ENCODE data around the gene CHTF18. TPM values are rescaled to one million over a fixed set of nuclear protein-coding genes. Genes with fewer than 3 reads are reported as not detected.
"Not testable (repeated sequence)": the region's sequence is repeated elsewhere in the genome, so short reads cannot be mapped to it uniquely, and the experiment has no call there.

CHTF18 gene
- 34.1 TPM for polyA plus RNA-seq (2012; ENCODE audit: low read depth, missing spikeins)

DNA sequence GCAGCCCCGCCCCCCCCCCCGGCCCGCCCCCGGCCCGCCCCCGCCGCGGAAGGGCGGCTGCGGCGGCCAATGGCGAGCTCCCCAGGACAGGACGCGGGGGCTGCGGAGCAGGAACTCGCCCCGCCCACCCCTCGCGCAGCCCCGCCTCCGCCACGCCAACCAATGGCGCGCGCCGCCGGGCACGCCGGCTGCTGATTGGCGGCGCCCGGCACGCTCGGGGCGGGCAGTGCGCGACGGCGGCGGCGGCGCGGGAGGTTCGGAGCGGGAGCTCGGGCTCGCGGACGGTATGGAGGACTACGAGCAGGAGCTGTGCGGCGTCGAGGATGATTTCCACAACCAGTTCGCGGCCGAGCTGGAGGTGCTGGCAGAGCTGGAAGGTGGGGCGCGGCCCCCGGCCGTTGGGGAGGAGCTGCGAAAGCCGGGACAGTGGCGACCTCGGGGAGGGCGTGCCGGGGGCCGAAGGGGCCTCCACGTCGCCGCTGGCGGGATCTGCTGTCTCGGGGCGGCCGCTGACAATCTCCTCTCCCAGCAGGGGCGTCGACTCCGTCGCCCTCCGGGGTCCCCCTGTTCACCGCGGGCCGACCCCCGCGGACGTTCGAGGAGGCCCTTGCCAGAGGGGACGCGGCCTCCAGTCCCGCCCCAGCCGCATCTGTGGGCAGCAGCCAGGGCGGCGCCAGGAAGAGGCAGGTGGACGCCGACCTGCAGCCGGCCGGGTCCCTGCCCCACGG is at the start of gene CHTF18:
Gene CHTF18 (plus strand): TSS at position 222 of the 728 bp plus-strand sequence. CDS start 65 bp downstream, at position 287.
- peak; percentile 100 for DNase-seq (ENCODE audit: insufficient read length, low spot score)
- FAIRE-seq: peak; percentile 97
- TF ChIP-seq SPI1 (IDR thresholded peaks at IDR 0.05; ENCODE audit: low read depth, low read length) (no peak), PAX5 (IDR thresholded peaks at IDR 0.05; ENCODE audit: insufficient read depth, low read length, severe bottlenecking) (no peak), POLR2A (IDR thresholded peaks at IDR 0.05; ENCODE audit: low read depth, low read length) (no peak), POU2F2 (IDR thresholded peaks at IDR 0.05; ENCODE audit: low read depth, low read length) (no peak)

GRCh38 chr16:739560-740458 is 48.6 kb upstream of the CHTF18 start:
- FAIRE-seq: no peak

GRCh38 chr16:740459-740763 is 48.0 kb upstream of the CHTF18 start:
- FAIRE-seq (peak; percentile 28), DNase-seq (ENCODE audit: insufficient read length, low spot score) (no peak)
- TF ChIP-seq POLR2AphosphoS5 (IDR thresholded peaks at IDR 0.05; ENCODE audit: low read depth, low read length) (no peak), POU2F2 (IDR thresholded peaks at IDR 0.05; ENCODE audit: low read depth, low read length) (no peak), POLR2A (IDR thresholded peaks at IDR 0.05; ENCODE audit: low read depth, low read length) (no peak), TAF1 (IDR thresholded peaks at IDR 0.05; ENCODE audit: low read depth, low read length) (no peak), SPI1 (IDR thresholded peaks at IDR 0.05; ENCODE audit: low read depth, low read length) (no peak), PAX5 (IDR thresholded peaks at IDR 0.05; ENCODE audit: insufficient read depth, low read length, severe bottlenecking) (no peak)

More at GRCh38 chr16:739560-740458, 48.6 kb upstream of the CHTF18 start:
- DNase-seq (ENCODE audit: insufficient read length, low spot score): no peak
- no peak for TF ChIP-seq SPI1 (IDR thresholded peaks at IDR 0.05; ENCODE audit: low read depth, low read length)
- no peak for TF ChIP-seq PAX5 (IDR thresholded peaks at IDR 0.05; ENCODE audit: insufficient read depth, low read length, severe bottlenecking)
- TF ChIP-seq POU2F2 (IDR thresholded peaks at IDR 0.05; ENCODE audit: low read depth, low read length): no peak
- TF ChIP-seq POLR2AphosphoS5 (IDR thresholded peaks at IDR 0.05; ENCODE audit: low read depth, low read length): no peak
- TF ChIP-seq TAF1 (IDR thresholded peaks at IDR 0.05; ENCODE audit: low read depth, low read length): no peak
- TF ChIP-seq POLR2A (IDR thresholded peaks at IDR 0.05; ENCODE audit: low read depth, low read length): no peak

DNA sequence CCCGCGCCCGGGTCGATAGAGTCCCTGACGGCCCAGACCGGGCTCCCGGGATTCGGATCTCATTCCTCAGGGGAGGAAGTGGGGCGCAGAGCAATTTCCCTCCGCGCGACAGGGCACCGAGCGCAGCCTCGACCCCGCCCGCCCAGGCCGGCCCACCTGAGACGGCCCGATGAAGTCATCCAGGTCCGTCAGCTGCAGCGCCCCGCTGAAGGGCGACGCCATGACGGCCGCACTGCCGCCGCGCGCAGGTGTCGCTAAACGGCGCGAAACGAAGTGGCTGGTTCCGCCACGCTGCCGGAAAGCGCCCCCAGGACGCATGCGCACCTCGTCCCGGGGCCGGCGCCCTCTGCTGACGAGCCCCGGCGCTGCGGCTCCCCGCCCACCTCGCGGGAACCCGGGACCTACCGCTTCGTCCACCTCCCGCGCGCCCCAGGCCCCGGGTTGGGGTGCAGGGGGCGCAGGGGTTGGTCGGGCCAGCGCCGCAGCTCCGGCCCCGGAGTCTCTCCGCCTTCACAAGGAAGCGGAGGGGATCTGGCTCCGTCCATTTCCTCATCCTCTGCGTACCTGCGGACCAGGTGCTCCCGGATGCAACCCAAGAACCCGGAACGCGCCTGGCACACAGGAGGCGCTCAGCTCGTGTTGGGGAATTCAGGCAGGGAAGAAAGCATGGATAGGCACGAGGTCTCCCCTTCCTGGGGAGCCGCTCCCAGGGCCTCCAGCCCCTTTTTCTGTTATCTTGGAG is 47.5 kb upstream of the CHTF18 start, which contains the start of gene CIAO3:
Gene CIAO3 (minus strand): TSS at position 234 of the 742 bp plus-strand sequence. CDS start 12 bp downstream, at position 222.
- TF ChIP-seq SPI1 (IDR thresholded peaks at IDR 0.05; ENCODE audit: low read depth, low read length) (no peak), POLR2A (IDR thresholded peaks at IDR 0.05; ENCODE audit: low read depth, low read length) (peak; percentile 66), POU2F2 (IDR thresholded peaks at IDR 0.05; ENCODE audit: low read depth, low read length) (no peak), POLR2AphosphoS5 (IDR thresholded peaks at IDR 0.05; ENCODE audit: low read depth, low read length) (peak; percentile 58; the same call in 1 of the 2 replicates), TAF1 (IDR thresholded peaks at IDR 0.05; ENCODE audit: low read depth, low read length) (peak; percentile 78)
- FAIRE-seq (peak; percentile 99), DNase-seq (ENCODE audit: insufficient read length, low spot score) (peak; percentile 99)

GRCh38 chr16:741986-742629 is 46.3 kb upstream of the CHTF18 start:
- no peak for TF ChIP-seq POU2F2 (IDR thresholded peaks at IDR 0.05; ENCODE audit: low read depth, low read length)
- TF ChIP-seq TAF1 (IDR thresholded peaks at IDR 0.05; ENCODE audit: low read depth, low read length): no peak
- no peak for TF ChIP-seq SPI1 (IDR thresholded peaks at IDR 0.05; ENCODE audit: low read depth, low read length)
- no peak for TF ChIP-seq POLR2AphosphoS5 (IDR thresholded peaks at IDR 0.05; ENCODE audit: low read depth, low read length)
- TF ChIP-seq PAX5 (IDR thresholded peaks at IDR 0.05; ENCODE audit: insufficient read depth, low read length, severe bottlenecking): no peak
- no peak for TF ChIP-seq POLR2A (IDR thresholded peaks at IDR 0.05; ENCODE audit: low read depth, low read length)
- FAIRE-seq: no peak
- DNase-seq (ENCODE audit: insufficient read length, low spot score): no peak

DNA sequence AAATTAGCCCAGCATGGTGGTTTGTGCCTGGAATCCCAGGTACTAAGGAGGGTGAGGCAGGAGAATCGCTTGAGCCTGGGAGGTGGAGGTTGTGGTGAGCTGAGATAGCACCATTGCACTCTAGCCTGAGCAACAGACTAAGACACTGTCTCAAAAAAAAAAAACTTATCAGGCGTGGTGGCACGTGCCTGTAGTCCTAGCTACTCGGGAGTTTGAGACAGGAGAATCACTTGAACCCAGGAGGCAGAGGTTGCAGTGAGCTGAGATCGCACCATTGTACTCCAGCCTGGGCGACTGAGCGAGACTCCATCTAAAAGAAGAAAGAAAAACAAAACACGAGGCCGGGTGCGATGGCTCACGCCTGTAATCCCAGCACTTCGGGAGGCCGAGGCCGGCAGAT is 45.5 kb upstream of the CHTF18 start:
- FAIRE-seq; DNase-seq (ENCODE audit: insufficient read length, low spot score): not testable (repeated sequence)

DNA sequence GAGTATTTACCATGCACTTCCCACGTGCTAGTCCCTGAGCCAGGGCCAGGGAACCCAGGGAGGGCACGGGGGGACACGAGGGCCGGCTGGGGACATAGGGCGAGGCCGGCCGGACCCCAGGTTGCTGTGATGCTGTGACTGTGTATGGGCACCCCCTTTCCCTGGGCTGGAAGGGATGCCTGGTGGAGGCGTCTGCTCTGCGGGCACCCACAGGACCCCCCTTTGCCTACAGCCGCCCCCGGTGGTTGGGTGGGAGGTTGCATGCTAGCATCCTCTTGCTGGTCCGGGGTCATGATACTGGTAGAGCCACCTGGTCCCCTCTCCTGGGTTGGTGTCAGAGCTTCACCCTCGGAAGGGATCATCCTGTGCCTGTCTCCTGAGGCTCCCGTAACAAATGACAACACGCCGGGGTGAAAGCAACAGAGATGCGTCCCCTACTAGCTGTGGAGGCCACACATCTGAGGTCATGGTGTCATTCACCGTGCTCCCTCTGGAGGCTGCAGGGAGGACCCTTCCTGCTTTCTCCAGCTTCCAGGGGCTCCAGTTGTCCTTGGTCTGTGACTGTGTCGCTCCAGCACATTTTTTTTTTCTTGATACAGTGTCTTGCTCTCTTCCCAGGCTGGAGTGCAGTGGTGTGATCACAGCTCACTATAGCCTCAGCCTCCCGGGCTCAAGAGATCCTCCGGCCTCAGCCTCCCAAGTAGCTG is 44.5 kb upstream of the CHTF18 start:
- DNase-seq (ENCODE audit: insufficient read length, low spot score) (no peak), FAIRE-seq (no peak)
- TF ChIP-seq TAF1 (IDR thresholded peaks at IDR 0.05; ENCODE audit: low read depth, low read length) (no peak), POU2F2 (IDR thresholded peaks at IDR 0.05; ENCODE audit: low read depth, low read length) (no peak), POLR2A (IDR thresholded peaks at IDR 0.05; ENCODE audit: low read depth, low read length) (no peak), POLR2AphosphoS5 (IDR thresholded peaks at IDR 0.05; ENCODE audit: low read depth, low read length) (no peak), SPI1 (IDR thresholded peaks at IDR 0.05; ENCODE audit: low read depth, low read length) (no peak), PAX5 (IDR thresholded peaks at IDR 0.05; ENCODE audit: insufficient read depth, low read length, severe bottlenecking) (no peak)

GRCh38 chr16:745739-746138 is 42.7 kb upstream of the CHTF18 start:
- TF ChIP-seq POLR2AphosphoS5 (IDR thresholded peaks at IDR 0.05; ENCODE audit: low read depth, low read length): no peak
- FAIRE-seq: no peak

More at GRCh38 chr16:745739-746138, 42.7 kb upstream of the CHTF18 start:
- DNase-seq (ENCODE audit: insufficient read length, low spot score): peak; percentile 75

All from GM12891 (cell line).